Measurements from ENCODE around the gene TNFAIP8.

The TNFAIP8 gene

DNA sequence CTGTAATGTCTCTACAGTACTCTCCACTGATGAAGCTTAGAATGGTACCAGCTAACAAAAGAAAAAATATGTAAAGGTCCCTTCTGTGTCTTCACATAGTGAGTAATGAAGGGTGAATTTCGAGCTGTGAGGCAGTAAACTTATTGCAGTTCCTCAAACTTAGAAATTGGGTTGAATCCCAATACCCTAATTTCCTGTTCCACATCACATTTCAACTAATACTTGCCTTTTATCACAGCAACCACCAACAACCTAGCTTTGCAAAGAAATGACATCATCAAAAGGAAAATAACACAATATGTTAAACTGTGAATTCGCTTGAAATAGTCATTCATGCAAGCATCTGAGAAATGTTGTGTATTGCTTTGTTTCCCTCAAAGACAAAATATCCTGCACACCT lies 9.4 kb upstream of the TNFAIP8 start:
- no peak overlapping the region for H3K27ac Mint-ChIP-seq
- H3K4me3 Mint-ChIP-seq = peak overlapping the region; percentile 65
- no peaks in the 10 kb centered on the region for H3K27me3 Mint-ChIP-seq
- H3K4me1 Mint-ChIP-seq = peaks cover 73% of the 10 kb centered on the region
- DNase-seq (ENCODE audit: low spot score in 2 of 2) = no peak
- H3K9me3 Mint-ChIP-seq = no peaks in the 10 kb centered on the region
- no peak for ATAC-seq (ENCODE audit: low read depth)
- peaks cover 24% of the 10 kb centered on the region for H3K36me3 Mint-ChIP-seq

DNA sequence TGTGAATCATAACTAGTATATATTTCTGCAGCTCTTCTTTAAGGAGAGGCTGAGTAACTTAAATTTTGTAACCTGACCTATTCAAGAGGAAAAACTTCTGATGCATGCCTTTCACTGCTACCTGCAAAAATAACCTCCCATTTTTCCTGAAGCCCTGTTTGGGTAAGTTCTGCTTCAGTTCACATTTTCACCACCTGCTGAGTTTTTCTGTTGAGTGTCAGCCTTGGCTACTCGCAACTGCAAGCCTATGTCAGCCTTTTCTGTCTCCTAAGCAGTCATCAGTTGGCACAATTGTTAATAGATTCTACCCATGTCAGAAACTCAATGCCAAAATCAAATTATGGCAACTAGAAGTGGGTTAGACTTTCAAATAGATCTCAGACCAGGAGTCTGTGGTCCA lies 8.2 kb upstream of the TNFAIP8 start:
- peaks cover 27% of the 10 kb centered on the region for H3K36me3 Mint-ChIP-seq
- DNase-seq (ENCODE audit: low spot score in 2 of 2) (no peak), ATAC-seq (ENCODE audit: low read depth) (no peak)
- H3K9me3 Mint-ChIP-seq = no peaks in the 10 kb centered on the region
- peak overlapping the region; percentile 60 for H3K27ac Mint-ChIP-seq
- peaks cover 75% of the 10 kb centered on the region for H3K4me1 Mint-ChIP-seq
- H3K27me3 Mint-ChIP-seq = no peaks in the 10 kb centered on the region
- peak overlapping the region; percentile 14 for H3K4me3 Mint-ChIP-seq

DNA sequence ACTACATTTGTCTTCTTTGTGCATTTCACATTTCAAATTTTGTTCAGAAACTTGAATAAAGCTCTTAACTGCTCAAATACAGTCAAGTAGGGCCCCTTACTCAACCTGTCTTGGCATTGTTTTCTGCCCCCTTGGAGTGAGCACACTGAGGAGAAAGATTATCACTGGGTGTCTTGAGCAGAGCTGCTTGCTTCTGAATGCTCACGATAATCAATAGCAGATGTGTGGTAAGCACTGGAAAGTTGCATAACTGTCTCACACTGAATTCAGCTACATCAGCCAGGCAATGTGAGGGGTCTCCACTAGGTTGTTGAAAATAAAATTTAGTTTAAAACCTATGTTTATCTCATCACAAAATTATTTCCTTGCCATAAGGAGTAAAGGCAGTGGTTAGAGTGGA lies 7.8 kb upstream of the TNFAIP8 start:
- peak overlapping the region; percentile 14 for H3K4me3 Mint-ChIP-seq
- H3K27me3 Mint-ChIP-seq = no peaks in the 10 kb centered on the region
- DNase-seq (ENCODE audit: low spot score in 2 of 2) (no peak), ATAC-seq (ENCODE audit: low read depth) (no peak)
- H3K36me3 Mint-ChIP-seq = peaks cover 27% of the 10 kb centered on the region
- H3K9me3 Mint-ChIP-seq = no peaks in the 10 kb centered on the region
- H3K27ac Mint-ChIP-seq = peak overlapping the region; percentile 60
- peaks cover 75% of the 10 kb centered on the region for H3K4me1 Mint-ChIP-seq

DNA sequence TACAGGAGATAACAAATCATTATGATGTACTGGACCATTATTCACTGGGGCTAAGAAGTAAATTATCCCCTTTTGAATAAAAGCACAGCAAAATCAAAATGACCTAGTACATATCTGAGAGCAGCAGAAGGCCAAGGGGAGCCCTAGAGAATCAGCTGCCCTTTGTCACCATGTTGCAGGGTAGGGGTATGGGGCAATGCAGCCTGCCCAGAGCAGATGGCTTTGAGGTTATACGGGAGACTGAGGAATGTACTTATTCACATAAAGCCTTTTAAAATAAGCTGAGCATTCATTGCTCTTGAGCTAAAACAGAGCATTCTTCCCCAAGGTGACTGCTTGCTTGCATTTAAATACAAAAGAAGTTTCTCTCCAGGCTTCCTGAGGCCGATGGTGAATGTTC lies 2.6 kb upstream of the TNFAIP8 start:
- H3K9me3 Mint-ChIP-seq = no peaks in the 10 kb centered on the region
- peak overlapping the region; percentile 87 for H3K4me3 Mint-ChIP-seq
- DNase-seq (ENCODE audit: low spot score in 2 of 2) (no peak), ATAC-seq (ENCODE audit: low read depth) (no peak)
- peak overlapping the region; percentile 93 for H3K27ac Mint-ChIP-seq
- peaks cover 15% of the 10 kb centered on the region for H3K36me3 Mint-ChIP-seq
- peaks cover 56% of the 10 kb centered on the region for H3K4me1 Mint-ChIP-seq
- no peaks in the 10 kb centered on the region for H3K27me3 Mint-ChIP-seq

DNA sequence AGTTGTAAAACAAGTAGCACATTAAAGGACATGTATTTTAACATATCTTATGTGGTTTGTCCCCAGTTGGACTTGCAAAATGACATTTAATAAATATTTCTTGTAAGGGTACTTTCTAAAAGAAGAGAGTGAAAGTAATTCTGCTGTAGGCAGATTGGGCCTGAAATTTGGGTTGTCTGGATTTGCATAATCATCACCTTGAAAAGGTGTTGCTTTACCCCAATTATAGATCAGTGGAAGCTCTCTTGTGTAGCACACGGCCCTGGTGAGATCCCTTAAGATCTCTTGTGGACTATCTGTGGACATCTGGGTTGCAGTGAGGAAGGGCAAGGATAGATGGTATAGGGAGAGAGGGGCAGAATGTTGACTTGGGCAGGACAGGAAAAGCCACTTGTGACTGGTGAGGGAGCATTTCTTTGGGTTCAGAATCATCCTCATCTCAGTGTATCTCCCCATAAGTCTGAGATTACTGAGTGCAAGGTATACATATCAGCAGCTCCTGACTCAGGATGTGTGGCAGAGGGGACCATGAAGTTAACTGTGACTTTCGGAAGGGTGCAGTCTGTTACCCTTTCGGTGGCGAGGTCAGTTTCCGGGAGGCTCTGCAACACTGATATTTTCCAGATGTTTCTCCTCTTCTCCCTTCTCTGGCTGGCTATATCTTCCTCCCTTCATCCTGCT lies 2.0 kb upstream of the TNFAIP8 start:
- DNase-seq (ENCODE audit: low spot score in 2 of 2) (no peak), ATAC-seq (ENCODE audit: low read depth) (peak; percentile 41)
- Mint-ChIP-seq H3K27ac (peak overlapping the region; percentile 93), H3K36me3 (peaks cover 12% of the 10 kb centered on the region), H3K4me1 (peaks cover 58% of the 10 kb centered on the region), H3K4me3 (peak overlapping the region; percentile 87), H3K27me3 (no peaks in the 10 kb centered on the region), H3K9me3 (no peaks in the 10 kb centered on the region)

DNA sequence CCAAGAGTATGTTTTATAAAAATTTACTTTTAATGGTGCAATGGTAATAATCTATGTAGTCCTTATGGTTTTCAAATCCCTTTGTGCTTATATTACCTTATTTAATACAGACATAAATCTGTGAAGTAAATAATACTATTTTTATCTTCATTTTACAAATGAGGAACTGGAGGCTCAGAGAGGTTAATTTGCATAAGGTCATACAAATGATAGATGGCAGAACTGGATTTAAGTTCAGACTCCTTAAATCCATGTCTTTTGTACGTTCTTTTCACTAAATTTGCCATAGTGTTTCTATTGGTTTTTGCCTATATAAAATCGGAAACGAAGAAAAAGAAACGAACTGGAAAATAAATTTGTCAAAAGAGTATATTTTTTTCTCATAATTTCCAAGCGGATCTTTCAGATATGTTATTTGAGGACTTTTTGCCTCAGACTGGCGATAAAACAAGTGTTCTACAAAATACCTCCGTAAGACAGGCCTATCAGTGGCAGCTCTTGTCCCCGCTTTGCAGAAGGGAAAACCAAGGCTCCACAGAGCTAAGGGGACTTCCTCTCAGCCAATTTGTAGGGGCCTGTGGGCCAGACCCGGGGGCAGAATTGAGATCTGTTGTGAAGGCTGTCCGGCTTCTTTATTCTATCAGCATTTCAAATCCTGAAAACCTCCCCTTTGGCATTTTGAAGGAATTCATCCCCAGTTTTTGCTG lies 1.1 kb upstream of the TNFAIP8 start:
- no peaks in the 10 kb centered on the region for H3K9me3 Mint-ChIP-seq
- H3K4me1 Mint-ChIP-seq = peaks cover 61% of the 10 kb centered on the region
- peak overlapping the region; percentile 93 for H3K27ac Mint-ChIP-seq
- peaks cover 11% of the 10 kb centered on the region for H3K36me3 Mint-ChIP-seq
- DNase-seq (ENCODE audit: low spot score in 2 of 2) (no peak), ATAC-seq (ENCODE audit: low read depth) (peak; percentile 37)
- peak overlapping the region; percentile 87 for H3K4me3 Mint-ChIP-seq
- no peaks in the 10 kb centered on the region for H3K27me3 Mint-ChIP-seq

DNA sequence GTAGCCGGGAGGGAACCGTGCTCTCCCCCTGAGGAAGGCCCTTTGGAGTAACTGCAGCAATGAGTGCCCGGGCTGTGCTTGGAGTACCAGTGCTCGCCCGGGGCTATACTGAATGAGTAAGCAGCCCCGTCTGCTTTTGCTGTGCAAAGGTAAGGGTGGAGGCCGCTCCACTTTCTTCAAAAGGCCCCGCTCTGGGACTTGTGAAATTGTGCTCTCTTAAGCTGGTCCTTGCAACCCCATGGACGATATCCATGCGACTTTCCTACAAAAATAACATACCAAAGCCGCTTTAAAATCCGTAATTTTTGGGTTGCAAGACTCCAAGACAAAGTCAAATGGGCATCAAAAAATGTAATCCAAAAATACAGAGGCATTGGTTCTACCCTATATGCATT lies 578 bp upstream of the TNFAIP8 start:
- H3K4me3 Mint-ChIP-seq = peak overlapping the region; percentile 87
- no peaks in the 10 kb centered on the region for H3K27me3 Mint-ChIP-seq
- H3K9me3 Mint-ChIP-seq = no peaks in the 10 kb centered on the region
- peak overlapping the region; percentile 93 for H3K27ac Mint-ChIP-seq
- DNase-seq (ENCODE audit: low spot score in 2 of 2) = no peak
- no peak for ATAC-seq (ENCODE audit: low read depth)
- peaks cover 62% of the 10 kb centered on the region for H3K4me1 Mint-ChIP-seq
- peaks cover 15% of the 10 kb centered on the region for H3K36me3 Mint-ChIP-seq

DNA sequence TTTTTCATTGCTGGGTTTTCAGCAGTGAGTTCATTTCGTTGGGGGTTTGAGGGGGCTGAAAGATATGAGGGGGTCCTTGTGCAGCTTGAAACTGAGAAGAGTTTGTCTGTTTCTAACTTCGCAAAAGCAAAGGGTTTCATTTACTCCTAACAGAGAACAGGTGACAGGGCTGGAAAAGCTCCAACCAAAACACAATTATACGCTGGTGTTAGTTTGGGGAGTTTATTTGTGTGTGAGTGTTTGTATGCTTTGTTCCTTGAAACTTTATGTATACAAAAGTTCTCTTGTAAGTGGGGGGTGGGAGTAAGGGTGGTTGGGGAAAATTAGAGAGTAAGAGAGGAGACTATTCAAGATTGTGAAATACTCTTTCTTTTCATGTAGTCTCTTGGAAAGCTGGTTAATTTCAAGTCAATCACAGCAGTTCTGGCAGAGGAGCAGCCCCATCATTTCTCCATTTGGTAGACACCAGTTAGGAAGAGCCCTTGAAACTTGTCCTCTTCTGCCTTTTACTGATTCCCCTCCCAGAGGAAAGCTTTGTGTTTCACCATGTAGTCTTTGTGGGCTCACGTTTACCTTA lies 881 bp downstream of the TNFAIP8 start:
- DNase-seq (ENCODE audit: low spot score in 2 of 2) (no peak), ATAC-seq (ENCODE audit: low read depth) (no peak)
- Mint-ChIP-seq H3K27me3 (no peaks in the 10 kb centered on the region), H3K4me3 (peak overlapping the region; percentile 87), H3K4me1 (peaks cover 63% of the 10 kb centered on the region), H3K27ac (peak overlapping the region; percentile 93), H3K36me3 (peaks cover 15% of the 10 kb centered on the region), H3K9me3 (no peaks in the 10 kb centered on the region)

DNA sequence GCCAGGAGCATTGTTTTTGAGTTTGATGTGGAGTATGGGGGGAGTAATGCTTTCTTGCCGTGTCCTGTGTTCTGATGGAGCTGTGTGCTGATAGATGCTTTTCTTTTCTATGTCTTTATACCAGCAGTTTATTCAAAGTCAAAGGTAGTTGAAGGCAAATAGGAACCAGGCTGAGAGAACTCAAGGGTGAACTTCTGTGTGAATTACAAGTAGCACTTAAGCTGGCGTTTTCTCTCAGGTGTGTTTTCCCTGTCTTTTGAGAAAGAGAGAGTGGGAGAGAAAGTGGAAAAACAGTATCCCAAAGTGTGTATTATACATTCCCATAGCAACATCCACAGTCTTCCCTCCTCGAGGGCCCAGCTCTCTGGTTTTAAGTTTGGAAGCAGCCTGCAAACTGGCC lies 1.5 kb downstream of the TNFAIP8 start:
- Mint-ChIP-seq H3K36me3 (peaks cover 17% of the 10 kb centered on the region), H3K4me1 (peaks cover 63% of the 10 kb centered on the region), H3K4me3 (peak overlapping the region; percentile 87), H3K27ac (peak overlapping the region; percentile 93), H3K27me3 (no peaks in the 10 kb centered on the region), H3K9me3 (no peaks in the 10 kb centered on the region)
- ATAC-seq (ENCODE audit: low read depth) (no peak), DNase-seq (ENCODE audit: low spot score in 2 of 2) (no peak)

DNA sequence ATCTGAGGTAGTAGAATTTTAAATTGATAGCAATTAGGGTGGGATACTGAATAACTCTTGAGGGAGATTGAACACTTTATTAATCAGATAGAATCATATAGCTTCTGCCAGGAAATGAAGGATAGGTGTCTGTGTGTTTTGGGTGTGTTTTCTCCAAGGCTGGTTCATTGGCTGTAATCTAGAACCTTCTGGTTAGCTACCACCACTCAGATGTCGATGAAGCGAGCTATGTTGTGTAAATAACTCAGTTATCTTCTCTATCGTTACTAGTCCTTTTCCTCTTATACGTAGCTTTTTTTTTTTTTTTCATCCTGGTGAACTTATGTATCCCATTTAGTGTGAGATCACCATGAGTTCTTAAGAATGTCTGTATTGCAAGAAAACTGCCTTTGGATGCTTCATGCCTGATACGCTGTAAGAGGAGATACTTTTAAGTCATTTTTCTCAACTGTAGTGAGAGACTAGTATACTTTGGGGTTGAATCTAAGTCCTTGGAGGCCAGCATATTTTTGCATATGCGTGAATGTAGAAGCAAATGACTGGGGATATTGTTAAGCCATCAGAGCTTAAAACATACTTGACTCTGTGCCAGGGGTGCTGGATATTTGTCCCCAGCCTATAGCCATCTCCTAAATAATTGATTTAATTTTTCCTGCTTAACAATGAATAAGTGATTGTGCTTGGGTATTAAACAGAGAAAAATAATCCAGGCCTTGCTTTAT lies 2.1 kb downstream of the TNFAIP8 start:
- H3K27me3 Mint-ChIP-seq = no peaks in the 10 kb centered on the region
- H3K4me1 Mint-ChIP-seq = peaks cover 62% of the 10 kb centered on the region
- ATAC-seq (ENCODE audit: low read depth) (peak; percentile 31), DNase-seq (ENCODE audit: low spot score in 2 of 2) (no peak)
- H3K9me3 Mint-ChIP-seq = no peaks in the 10 kb centered on the region
- H3K27ac Mint-ChIP-seq = peak overlapping the region; percentile 93
- peaks cover 20% of the 10 kb centered on the region for H3K36me3 Mint-ChIP-seq
- H3K4me3 Mint-ChIP-seq = peak overlapping the region; percentile 87

DNA sequence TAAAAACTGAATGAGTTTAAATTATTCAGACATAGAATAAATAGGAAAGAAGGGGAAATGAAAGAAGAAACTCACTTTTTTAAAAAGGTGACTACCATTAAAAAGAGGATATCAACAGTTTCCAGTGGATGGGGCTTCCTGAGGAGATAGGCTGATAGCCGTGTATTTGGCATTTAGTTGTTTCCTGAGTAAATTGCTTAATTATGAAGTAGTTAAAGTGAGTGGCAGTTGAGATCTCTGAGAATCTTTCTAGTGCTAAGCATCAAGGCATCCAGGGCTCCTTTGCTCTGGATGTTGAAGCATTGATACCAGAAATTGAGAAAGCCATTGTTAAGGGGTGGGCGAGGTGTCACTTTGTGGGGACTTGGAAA lies 2.7 kb downstream of the TNFAIP8 start:
- Mint-ChIP-seq H3K4me1 (peaks cover 65% of the 10 kb centered on the region), H3K27ac (peak overlapping the region; percentile 93)
- ATAC-seq (ENCODE audit: low read depth) = no peak

DNA sequence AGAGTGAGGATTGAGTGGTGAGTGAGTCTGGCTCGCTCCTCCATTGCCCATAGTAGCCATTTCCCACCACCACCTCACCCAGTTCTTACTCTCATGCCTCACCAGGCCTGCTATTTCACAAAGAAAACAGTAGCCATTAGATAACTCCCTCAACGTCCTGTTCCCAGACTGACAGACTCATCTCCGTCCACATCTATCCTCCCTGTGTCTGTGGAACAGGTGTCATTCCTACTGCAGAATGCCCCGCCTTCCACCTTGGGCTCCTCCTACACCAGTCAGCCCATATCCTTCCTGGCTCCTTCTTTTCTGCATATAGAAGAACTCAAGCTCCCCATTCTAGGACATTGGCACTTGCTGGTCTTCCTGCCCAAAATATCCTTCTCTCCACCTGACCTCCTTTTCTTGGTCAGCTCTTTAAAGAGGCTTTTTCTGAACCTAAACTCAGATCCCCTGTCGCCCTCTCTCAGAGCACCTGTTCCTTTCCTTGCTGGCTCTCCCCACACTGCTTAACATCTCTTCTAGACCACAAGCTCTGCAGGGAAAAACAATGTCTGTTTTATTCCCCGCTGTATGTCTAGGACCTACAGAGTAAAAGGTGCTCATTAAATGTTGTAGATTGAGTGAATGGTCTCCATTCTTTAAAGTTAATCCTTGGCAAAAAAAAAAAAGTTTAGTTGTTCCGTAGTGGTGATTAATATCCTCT lies 3.2 kb downstream of the TNFAIP8 start:
- peaks cover 22% of the 10 kb centered on the region for H3K36me3 Mint-ChIP-seq
- no peaks in the 10 kb centered on the region for H3K9me3 Mint-ChIP-seq
- ATAC-seq (ENCODE audit: low read depth) (no peak), DNase-seq (ENCODE audit: low spot score in 2 of 2) (no peak)
- peaks cover 66% of the 10 kb centered on the region for H3K4me1 Mint-ChIP-seq
- peak overlapping the region; percentile 93 for H3K27ac Mint-ChIP-seq
- H3K27me3 Mint-ChIP-seq = no peaks in the 10 kb centered on the region
- peak overlapping the region; percentile 87 for H3K4me3 Mint-ChIP-seq

More for the DNA sequence above, 2.7 kb downstream of the TNFAIP8 start:
- Mint-ChIP-seq H3K9me3 (no peaks in the 10 kb centered on the region), H3K27me3 (no peaks in the 10 kb centered on the region), H3K4me3 (peak overlapping the region; percentile 87), H3K36me3 (peaks cover 21% of the 10 kb centered on the region)
- no peak for DNase-seq (ENCODE audit: low spot score in 2 of 2)

DNA sequence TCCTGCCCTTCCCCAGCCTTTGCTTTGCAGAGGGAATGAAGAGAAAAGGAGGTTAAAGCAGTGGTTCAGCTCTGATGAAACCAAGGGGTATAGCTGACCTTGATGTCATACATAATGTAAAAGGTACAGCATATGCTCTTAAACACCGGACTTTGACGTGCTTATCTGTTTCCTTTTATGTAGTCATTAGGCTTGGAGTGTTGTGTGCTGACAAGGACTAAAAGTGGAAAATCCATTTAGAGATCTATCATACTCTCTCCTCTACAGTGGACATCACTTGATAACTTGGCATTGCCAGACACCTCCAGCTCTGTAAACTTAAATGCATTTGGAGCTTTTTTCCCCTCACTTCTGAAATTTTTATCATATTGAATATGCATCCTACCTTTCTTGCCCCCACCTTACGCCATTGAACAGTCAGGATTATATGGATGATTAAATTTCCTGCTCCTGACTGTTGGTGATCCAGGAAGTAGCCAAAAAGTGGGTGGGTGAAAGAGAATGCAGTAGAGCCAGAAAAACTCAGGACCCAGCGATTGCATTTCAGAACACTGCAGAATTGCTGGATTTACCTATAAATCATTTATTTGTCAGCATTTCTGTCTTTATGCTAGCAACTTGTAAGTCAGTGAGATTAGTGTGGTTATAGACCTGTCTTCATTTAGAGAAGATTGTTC lies 4.1 kb downstream of the TNFAIP8 start:
- Mint-ChIP-seq H3K27ac (peak overlapping the region; percentile 93), H3K9me3 (no peaks in the 10 kb centered on the region), H3K4me3 (peak overlapping the region; percentile 87), H3K4me1 (peaks cover 68% of the 10 kb centered on the region), H3K36me3 (peaks cover 26% of the 10 kb centered on the region), H3K27me3 (no peaks in the 10 kb centered on the region)
- DNase-seq (ENCODE audit: low spot score in 2 of 2) (no peak), ATAC-seq (ENCODE audit: low read depth) (no peak)
